ENCODE data around the gene NXPE3.

GRCh38 chr3:101781166-101781565 is 2.2 kb downstream of the NXPE3 start:
- TF ChIP-seq POLR2A (IDR thresholded peaks at IDR 0.05): no peak
- TF ChIP-seq, protein P1, sequence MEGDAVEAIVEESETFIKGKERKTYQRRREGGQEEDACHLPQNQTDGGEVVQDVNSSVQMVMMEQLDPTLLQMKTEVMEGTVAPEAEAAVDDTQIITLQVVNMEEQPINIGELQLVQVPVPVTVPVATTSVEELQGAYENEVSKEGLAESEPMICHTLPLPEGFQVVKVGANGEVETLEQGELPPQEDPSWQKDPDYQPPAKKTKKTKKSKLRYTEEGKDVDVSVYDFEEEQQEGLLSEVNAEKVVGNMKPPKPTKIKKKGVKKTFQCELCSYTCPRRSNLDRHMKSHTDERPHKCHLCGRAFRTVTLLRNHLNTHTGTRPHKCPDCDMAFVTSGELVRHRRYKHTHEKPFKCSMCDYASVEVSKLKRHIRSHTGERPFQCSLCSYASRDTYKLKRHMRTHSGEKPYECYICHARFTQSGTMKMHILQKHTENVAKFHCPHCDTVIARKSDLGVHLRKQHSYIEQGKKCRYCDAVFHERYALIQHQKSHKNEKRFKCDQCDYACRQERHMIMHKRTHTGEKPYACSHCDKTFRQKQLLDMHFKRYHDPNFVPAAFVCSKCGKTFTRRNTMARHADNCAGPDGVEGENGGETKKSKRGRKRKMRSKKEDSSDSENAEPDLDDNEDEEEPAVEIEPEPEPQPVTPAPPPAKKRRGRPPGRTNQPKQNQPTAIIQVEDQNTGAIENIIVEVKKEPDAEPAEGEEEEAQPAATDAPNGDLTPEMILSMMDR (IDR thresholded peaks at IDR 0.05): no peak

Data from sigmoid colon (tissue), 3 donors.